Muscle layer of colon (tissue), 2 donors: Measurements from ENCODE around the gene ZNF384.
A peak's percentile ranks its signal among the peaks of the same experiment; 100 is the strongest.

Experiments used
- H3K27ac ChIP-seq: one replicate; pipeline ENCODE4 v1.7.0; 2013; ENCODE audit warnings: low read depth, mild to moderate bottlenecking, low read length, moderate library complexity
- H3K27me3 ChIP-seq, 2 donors: one replicate each; pipeline ENCODE4 v1.7.0; 2013; ENCODE audit warnings: low read length in 2 of 2, mild to moderate bottlenecking in 2 of 2; ENCODE audit not compliant: insufficient read depth in 2 of 2, control insufficient read depth in 1 of 2
- H3K36me3 ChIP-seq: one replicate; pipeline ENCODE4 v1.7.0; 2013; ENCODE audit warnings: mild to moderate bottlenecking, low read length; ENCODE audit not compliant: insufficient read depth
- H3K4me1 ChIP-seq: one replicate; pipeline ENCODE4 v1.7.0; 2013; ENCODE audit warnings: mild to moderate bottlenecking, low read length; ENCODE audit not compliant: insufficient read depth
- H3K4me3 ChIP-seq, 2 donors: one replicate each; pipeline ENCODE4 v1.7.0; 2013; ENCODE audit warnings: low read length in 2 of 2, low read depth in 1 of 2, mild to moderate bottlenecking in 1 of 2, moderate library complexity in 1 of 2
- H3K9ac ChIP-seq: one replicate; pipeline ENCODE4 v1.7.0; 2013; ENCODE audit warnings: low read length
- H3K9me3 ChIP-seq: one replicate; pipeline ENCODE4 v1.7.0; 2013; ENCODE audit warnings: mild to moderate bottlenecking, low read length
- donor health status: abdominal sarcoma.
- donor health status: Adenocarcinoma of cecum.

The ZNF384 gene

GRCh38 chr12:6697584-6698351 is 8.6 kb upstream of the ZNF384 start:
- Histone ChIP-seq H3K9me3 (no peaks in the 10 kb centered on the region), H3K27me3 (peaks cover 21 to 49% of the 10 kb centered on the region in 2 donors), H3K36me3 (no peaks in the 10 kb centered on the region), H3K4me3 (no peak overlapping the region), H3K9ac (no peak overlapping the region), H3K4me1 (peaks cover 4% of the 10 kb centered on the region), H3K27ac (no peak overlapping the region)

GRCh38 chr12:6696690-6697583 is 7.8 kb upstream of the ZNF384 start:
- Histone ChIP-seq H3K9me3 (no peaks in the 10 kb centered on the region), H3K9ac (no peak overlapping the region), H3K27me3 (peaks cover 16 to 49% of the 10 kb centered on the region in 2 donors), H3K4me3 (no peak overlapping the region), H3K27ac (no peak overlapping the region), H3K36me3 (no peaks in the 10 kb centered on the region), H3K4me1 (peaks cover 4% of the 10 kb centered on the region)

GRCh38 chr12:6695313-6696045 is 6.3 kb upstream of the ZNF384 start:
- H3K36me3 ChIP-seq: no peaks in the 10 kb centered on the region
- peaks cover 4 to 39% of the 10 kb centered on the region in 2 donors for H3K27me3 ChIP-seq
- H3K4me3 ChIP-seq: no peak overlapping the region
- H3K4me1 ChIP-seq: peaks cover under 1% of the 10 kb centered on the region
- H3K9me3 ChIP-seq: no peaks in the 10 kb centered on the region
- no peak overlapping the region for H3K9ac ChIP-seq
- H3K27ac ChIP-seq: no peak overlapping the region

GRCh38 chr12:6694701-6695100 is 5.5 kb upstream of the ZNF384 start:
- H3K36me3 ChIP-seq: no peaks in the 10 kb centered on the region
- H3K27ac ChIP-seq: no peak overlapping the region
- no peak overlapping the region for H3K4me3 ChIP-seq

GRCh38 chr12:6693832-6694355 is 4.7 kb upstream of the ZNF384 start:
- H3K4me1 ChIP-seq: peaks cover 7% of the 10 kb centered on the region
- H3K27ac ChIP-seq: no peak overlapping the region
- no peak overlapping the region for H3K9ac ChIP-seq
- no peaks in the 10 kb centered on the region for H3K9me3 ChIP-seq
- H3K27me3 ChIP-seq: peaks cover 4 to 23% of the 10 kb centered on the region in 2 donors
- no peak overlapping the region for H3K4me3 ChIP-seq
- H3K36me3 ChIP-seq: no peaks in the 10 kb centered on the region

More at GRCh38 chr12:6694701-6695100, 5.5 kb upstream of the ZNF384 start:
- Histone ChIP-seq H3K27me3 (peaks cover 4 to 32% of the 10 kb centered on the region in 2 donors), H3K9me3 (no peaks in the 10 kb centered on the region), H3K4me1 (peaks cover 7% of the 10 kb centered on the region), H3K9ac (no peak overlapping the region)

- Histone ChIP-seq H3K9me3 (no peaks in the 10 kb centered on the region), H3K9ac (no peak overlapping the region), H3K4me3 (no peak overlapping the region), H3K27ac (no peak overlapping the region), H3K36me3 (no peaks in the 10 kb centered on the region), H3K27me3 (peaks cover 0 to 14% of the 10 kb centered on the region in 2 donors), H3K4me1 (peaks cover 14% of the 10 kb centered on the region)
Observed at GRCh38 chr12:6692888-6693287, 3.7 kb upstream of the ZNF384 start.

GRCh38 chr12:6691473-6691872 is 2.3 kb upstream of the ZNF384 start:
- Histone ChIP-seq H3K36me3 (no peaks in the 10 kb centered on the region), H3K27me3 (peaks cover 0 to 6% of the 10 kb centered on the region in 2 donors), H3K27ac (no peak overlapping the region), H3K9me3 (no peaks in the 10 kb centered on the region), H3K4me1 (peaks cover 27% of the 10 kb centered on the region), H3K9ac (no peak overlapping the region), H3K4me3 (no peak overlapping the region)

GRCh38 chr12:6688543-6688998 is 604 bp downstream of the ZNF384 start:
- Histone ChIP-seq H3K27ac (peak overlapping the region; percentile 95), H3K9me3 (no peaks in the 10 kb centered on the region), H3K4me1 (peaks cover 27% of the 10 kb centered on the region), H3K4me3 (peak overlapping the region; percentile 35 to 68), H3K36me3 (peaks cover 3% of the 10 kb centered on the region), H3K27me3 (no peaks in the 10 kb centered on the region), H3K9ac (peak overlapping the region; percentile 96)

GRCh38 chr12:6685814-6686213 is 3.4 kb downstream of the ZNF384 start:
- no peak overlapping the region for H3K4me3 ChIP-seq
- no peaks in the 10 kb centered on the region for H3K9me3 ChIP-seq
- no peak overlapping the region for H3K9ac ChIP-seq
- no peaks in the 10 kb centered on the region for H3K27me3 ChIP-seq
- H3K27ac ChIP-seq: no peak overlapping the region
- H3K36me3 ChIP-seq: peaks cover 3% of the 10 kb centered on the region
- peaks cover 27% of the 10 kb centered on the region for H3K4me1 ChIP-seq

- Histone ChIP-seq H3K27me3 (no peaks in the 10 kb centered on the region), H3K4me3 (no peak overlapping the region), H3K4me1 (peaks cover 20% of the 10 kb centered on the region), H3K9me3 (no peaks in the 10 kb centered on the region), H3K9ac (no peak overlapping the region), H3K27ac (no peak overlapping the region), H3K36me3 (peaks cover 5% of the 10 kb centered on the region)
Observed at GRCh38 chr12:6684609-6685008, 4.6 kb downstream of the ZNF384 start.

GRCh38 chr12:6676962-6677361 is 12.2 kb downstream of the ZNF384 start:
- Histone ChIP-seq H3K27me3 (no peaks in the 10 kb centered on the region), H3K4me3 (no peak overlapping the region), H3K9me3 (no peaks in the 10 kb centered on the region), H3K36me3 (peaks cover 77% of the 10 kb centered on the region), H3K27ac (no peak overlapping the region), H3K4me1 (no peaks in the 10 kb centered on the region), H3K9ac (no peak overlapping the region)
